Activated gamma-delta T cell (primary cell): ENCODE measurements around the gene GMEB2.
"Not testable (repeated sequence)": the region's sequence is repeated elsewhere in the genome, so short reads cannot be mapped to it uniquely, and the experiment has no call there.

Experiments
- DNase-seq: peaks from one replicate; lab custom pipeline; 2025; lab: John Stamatoyannopoulos, UW

Gene GMEB2

DNA sequence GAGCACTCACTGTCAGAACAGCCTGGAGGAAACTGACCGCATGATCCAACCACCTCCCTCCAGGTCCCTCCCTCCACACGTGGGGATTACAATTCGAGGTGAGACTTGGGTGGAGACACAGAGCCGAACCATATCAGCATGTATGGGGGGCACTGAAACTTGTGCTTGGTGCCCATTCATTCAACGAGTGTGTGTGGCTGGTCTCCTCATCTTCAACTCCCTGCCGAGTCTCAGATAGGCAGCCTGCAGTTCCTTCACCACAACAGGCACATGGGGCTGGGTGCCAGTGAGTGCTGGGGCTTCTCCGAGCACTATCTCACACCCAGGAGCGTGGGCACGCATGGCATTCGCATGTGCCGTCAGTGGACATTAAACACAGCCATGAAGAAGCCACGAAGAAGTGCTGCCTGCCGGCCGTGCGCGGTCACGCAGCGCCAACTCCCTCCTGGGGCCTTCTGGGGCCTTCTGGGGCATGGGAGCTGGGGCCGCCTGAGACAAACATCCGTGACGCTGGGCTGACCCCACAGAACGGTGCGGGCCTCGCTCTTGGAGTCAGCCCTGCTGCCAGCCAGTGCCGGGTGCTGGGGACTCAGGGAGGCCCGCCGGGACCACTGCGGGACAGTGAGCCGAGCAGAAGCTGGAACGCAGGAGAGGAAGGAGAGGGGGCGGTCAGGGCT, 30.5 kb upstream of the GMEB2 start:
- no peak for DNase-seq

DNA sequence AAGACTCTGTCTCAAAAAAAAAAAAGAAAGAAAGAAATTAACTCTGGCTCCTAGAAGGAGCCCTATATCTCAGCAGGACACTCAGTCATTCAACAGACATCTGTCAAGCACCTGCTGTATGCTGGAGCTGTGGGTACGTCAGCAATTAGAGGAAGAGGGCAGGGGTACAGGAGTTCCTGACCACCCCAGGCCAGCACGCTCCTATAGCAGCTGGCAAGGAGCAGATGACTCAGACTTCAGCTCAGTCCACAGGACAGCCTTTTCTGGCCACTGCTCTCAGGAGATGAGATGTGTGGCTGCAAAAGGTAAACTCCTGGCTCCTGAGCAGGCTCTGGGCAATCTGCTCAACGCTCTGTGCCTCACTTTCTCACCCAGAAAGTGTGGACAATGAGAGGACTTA, 29.6 kb upstream of the GMEB2 start:
- no peak for DNase-seq

- DNase-seq: no peak
Measured at GRCh38 chr20:63655249-63655648, 28.3 kb upstream of the GMEB2 start.

GRCh38 chr20:63653974-63654668, 27.2 kb upstream of the GMEB2 start:
- no peak for DNase-seq

- DNase-seq: peak; percentile 49
Measured at GRCh38 chr20:63653041-63653973, 26.4 kb upstream of the GMEB2 start, which contains the start of gene STMN3. TSS of gene STMN3 (minus strand) at chr20:63653424. CDS start at chr20:63653345, 79 bp downstream.

DNA sequence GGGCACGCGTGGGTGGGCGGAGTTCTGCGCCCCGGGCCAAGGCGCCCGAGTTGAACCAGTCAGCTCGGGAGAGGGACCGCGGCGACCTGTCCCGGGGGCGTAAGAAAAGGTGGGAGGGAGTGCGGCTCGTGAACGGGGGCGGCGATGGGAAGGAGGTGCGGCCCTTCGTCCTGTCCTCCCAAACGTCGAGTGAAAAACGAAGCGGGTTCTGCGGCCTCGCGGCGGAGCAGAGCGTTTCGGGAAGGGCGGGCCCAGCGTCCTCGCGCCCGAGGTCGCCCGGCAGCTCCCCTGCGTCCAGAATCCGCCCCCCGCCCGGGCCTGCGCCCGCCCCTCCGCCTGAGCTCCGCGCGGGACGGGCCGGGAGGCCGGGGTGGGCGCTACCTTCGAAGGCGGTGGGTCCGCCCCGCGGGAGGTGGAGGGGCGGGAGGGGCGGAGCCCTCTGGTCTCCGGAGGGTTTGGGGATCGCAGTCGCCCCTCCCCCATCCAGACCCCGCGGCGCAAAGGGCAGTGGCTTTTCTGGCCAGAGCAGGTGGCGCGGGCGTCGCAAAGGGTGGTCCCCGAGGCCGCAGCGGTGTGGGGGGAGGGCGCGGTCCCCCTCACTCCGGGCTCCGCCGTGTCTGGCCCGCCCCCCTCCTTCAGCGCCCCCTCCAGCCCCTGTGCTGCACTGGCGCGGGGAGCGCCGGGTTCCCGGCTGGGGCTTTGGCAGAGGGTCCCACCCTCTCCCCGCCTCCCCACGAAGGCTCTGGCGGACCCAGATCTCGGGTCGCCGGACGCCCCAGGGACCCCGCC, 25.5 kb upstream of the GMEB2 start:
- DNase-seq: peak; percentile 39

DNA sequence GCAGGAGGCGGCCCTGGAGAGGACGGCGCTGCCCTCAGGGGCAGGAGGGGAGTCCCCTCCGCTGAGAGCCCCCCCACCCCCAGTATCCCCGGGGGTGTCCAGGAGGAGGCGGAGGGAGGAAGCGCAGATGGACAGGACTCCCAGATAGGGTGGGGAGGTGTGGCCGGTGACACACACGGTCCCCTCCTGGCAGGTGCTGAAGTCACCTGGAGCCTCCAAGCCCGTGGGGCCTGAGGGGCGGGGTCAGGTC, 25.0 kb upstream of the GMEB2 start:
- DNase-seq: no peak

DNA sequence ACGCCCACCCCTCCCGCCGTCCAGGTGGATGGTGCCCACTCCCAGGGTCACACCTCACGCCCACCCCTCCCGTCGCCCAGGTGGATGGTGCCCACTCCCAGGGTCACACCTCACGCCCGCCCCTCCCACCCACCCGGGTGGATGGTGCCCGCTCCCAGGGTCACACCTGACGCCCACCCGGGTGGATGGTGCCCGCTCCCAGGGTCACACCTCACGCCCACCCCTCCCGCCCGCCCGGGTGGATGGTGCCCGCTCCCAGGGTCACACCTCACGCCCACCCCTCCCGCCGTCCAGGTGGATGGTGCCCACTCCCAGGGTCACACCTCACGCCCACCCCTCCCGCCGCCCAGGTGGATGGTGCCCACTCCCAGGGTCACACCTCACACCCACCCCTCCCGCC, 23.6 kb upstream of the GMEB2 start:
- not testable (repeated sequence) for DNase-seq

- no peak for DNase-seq
Measured at GRCh38 chr20:63648895-63649589, 22.1 kb upstream of the GMEB2 start.

DNA sequence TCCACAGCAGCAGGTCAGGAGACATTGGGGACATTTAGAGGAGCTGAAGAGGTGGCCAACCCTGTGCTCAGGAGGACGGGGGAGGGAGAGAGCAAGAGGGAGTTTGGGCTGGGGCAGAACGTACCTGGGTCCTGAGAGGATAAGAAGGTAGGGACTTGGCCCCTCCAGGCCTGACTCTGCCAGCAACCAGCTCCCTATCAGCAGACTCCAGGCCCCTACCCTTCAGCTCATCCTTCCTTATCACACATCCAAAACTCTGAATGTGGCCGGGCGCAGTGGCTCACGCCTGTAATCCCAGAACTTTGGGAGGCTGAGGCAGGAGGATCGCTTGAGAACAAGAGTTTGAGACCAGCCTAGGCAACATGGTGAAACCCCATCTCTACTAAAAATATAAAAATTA, 21.3 kb upstream of the GMEB2 start:
- no peak for DNase-seq

DNA sequence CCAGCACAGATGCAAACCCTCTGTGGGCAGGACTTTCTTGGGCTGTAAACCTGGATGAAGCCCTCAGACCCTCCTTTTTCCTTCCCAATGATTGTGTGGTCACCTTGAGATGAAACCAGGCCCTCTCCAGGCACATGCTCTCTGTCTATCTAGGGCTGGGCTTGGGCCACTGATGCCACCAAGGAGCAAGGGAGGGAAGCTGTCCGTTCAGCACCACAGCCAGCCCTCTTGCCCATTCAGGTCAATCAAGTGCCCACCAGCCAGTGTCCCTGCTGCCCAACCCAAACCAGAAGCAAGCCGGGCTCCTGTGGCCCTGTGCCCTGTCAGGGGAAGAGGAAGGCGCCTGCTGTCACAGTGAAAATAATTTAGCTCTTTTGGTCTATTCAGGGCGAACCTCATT, 18.3 kb upstream of the GMEB2 start:
- DNase-seq: no peak

GRCh38 chr20:63643946-63644345, 17.0 kb upstream of the GMEB2 start:
- DNase-seq: no peak

- DNase-seq: no peak
Measured at GRCh38 chr20:63643499-63643898, 16.6 kb upstream of the GMEB2 start.

- no peak for DNase-seq
Measured at GRCh38 chr20:63642527-63643247, 15.8 kb upstream of the GMEB2 start.

DNA sequence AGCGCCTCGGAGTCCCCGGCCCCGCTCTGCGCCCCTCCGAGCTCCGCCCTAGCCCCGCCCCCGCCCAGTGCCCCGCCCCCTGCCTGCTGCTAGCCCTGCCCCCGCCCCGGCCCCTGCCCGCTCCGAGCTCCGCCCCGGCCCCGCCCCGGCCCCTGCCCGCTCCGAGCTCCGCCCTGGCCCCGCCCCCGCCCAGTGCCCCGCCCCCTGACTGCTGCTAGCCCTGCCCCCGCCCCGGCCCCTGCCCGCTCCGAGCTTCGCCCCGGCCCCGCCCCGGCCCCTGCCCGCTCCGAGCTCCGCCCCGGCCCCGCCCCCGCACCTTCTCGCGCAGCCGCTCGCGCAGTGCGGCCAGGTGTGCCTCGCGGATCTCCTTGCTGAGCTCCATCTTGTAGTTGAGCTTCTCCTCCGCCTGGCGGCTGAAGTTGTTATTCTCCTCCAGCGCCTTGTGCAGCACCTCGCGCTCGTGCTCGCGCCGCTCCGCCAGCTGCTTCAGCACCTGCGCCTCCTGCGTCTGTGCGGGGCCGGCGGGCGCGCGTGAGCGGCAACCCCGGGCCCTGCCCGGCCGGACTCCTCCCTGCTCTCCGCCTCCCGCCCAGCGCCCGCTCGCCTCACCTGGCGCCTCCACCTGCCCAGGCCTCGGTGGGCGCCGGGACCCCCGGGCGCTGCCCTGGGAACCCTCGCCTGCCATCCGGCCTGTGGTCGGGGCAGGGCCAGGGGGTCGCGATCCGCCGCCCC, 15.1 kb upstream of the GMEB2 start:
- peak; percentile 100 for DNase-seq

DNA sequence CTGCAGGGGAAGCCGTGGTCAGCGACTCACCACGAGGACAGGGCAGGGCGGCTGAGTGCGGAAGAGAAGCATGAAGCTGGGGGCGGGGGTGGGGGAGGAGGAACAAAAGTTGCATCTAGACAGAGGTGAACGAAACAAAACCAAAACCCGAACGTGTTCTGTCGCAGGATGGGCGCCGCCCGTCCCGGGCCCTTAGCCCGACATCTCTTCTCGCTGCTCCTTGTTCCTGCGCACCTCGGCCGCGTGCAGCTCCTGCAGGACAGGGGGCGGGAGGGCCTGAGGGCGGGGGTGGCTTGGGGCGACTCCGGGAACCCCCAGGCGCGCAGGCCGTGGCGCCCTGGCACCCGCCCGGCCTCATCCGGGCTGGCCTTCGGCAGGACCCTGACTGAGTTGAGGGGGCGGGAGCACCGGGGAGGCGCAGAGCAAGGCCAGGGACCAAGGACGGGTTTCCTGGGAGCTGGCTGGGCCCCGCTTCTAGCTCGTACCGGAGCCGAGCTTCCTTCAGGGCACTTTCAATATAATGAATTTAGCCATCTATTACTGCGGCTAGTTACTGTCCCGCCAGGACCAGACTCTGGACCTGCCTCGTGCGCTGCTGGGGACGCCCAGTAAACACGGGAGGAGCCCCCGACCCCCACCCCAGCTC, 14.4 kb upstream of the GMEB2 start:
- peak; percentile 44 for DNase-seq

GRCh38 chr20:63640686-63641085, 13.8 kb upstream of the GMEB2 start:
- DNase-seq: not testable (repeated sequence)

DNA sequence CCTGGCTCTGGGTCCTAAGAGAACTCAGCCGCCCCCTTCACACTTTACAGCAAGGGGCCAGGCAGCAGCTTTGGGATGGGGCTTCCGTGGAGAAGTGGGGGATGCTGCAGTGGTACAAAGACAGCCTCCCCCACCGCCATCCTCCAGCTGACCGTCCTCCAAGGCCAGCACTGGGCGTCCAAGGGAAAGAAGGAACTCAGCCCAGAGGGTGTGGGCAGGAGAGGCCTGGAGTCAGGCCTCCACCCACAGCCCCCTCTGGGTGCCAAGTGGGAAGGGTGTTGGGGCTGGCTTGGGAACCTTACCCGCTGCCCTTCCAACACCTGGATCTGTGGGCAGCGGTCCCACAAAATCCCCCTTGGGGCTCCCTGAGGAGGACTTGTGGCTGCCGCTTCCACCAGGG, 13.2 kb upstream of the GMEB2 start:
- no peak for DNase-seq
